Liver (tissue), 9 donors: Measurements from ENCODE around the gene CLC. TPM values are rescaled to one million over a fixed set of nuclear protein-coding genes. Genes with fewer than 3 reads are reported as not detected.

Experiments
- DNase-seq: peaks from one replicate; pipeline ENCODE4 v3.0.0-alpha.2; 2017; ENCODE audit warnings: low spot score
- H3K27ac ChIP-seq, 2 donors: one replicate each; pipeline ENCODE4 v1.7.0; 2013; ENCODE audit warnings: inconsistent platforms in 2 of 2, low read length in 2 of 2, control low read depth in 1 of 2, low read depth in 1 of 2, mild to moderate bottlenecking in 1 of 2
- H3K27me3 ChIP-seq, 4 donors: one replicate each; pipeline versions ENCODE4 v1.6.1 to v1.7.0; 2013; ENCODE audit warnings: low read length in 3 of 4, inconsistent platforms in 1 of 4, mild to moderate bottlenecking in 1 of 4, moderate library complexity in 1 of 4; ENCODE audit not compliant: control insufficient read depth in 4 of 4, insufficient read depth in 4 of 4
- H3K36me3 ChIP-seq, 4 donors: one replicate each; pipeline versions ENCODE4 v1.6.1 to v1.7.0; 2013; ENCODE audit warnings: low read length in 3 of 4, mild to moderate bottlenecking in 3 of 4, low read depth in 1 of 4, moderate library complexity in 1 of 4; ENCODE audit not compliant: control insufficient read depth in 4 of 4, insufficient read depth in 3 of 4
- H3K4me1 ChIP-seq, 4 donors: one replicate each; pipeline versions ENCODE4 v1.6.1 to v1.7.0; 2013; ENCODE audit warnings: low read length in 3 of 4, mild to moderate bottlenecking in 3 of 4, moderate library complexity in 1 of 4; ENCODE audit not compliant: control insufficient read depth in 4 of 4, insufficient read depth in 4 of 4
- H3K4me3 ChIP-seq, 3 donors: one replicate each; pipeline versions ENCODE4 v1.6.1 to v1.7.0; 2013; ENCODE audit warnings: low read length in 3 of 3, control low read depth in 1 of 3, low read depth in 1 of 3, mild to moderate bottlenecking in 1 of 3
- H3K9ac ChIP-seq, 2 donors: one replicate each; pipeline ENCODE4 v1.7.0; 2013; ENCODE audit warnings: low read length in 2 of 2, mild to moderate bottlenecking in 2 of 2, moderate library complexity in 2 of 2, control low read depth in 1 of 2, low read depth in 1 of 2
- H3K9me3 ChIP-seq, 4 donors: one replicate each; pipeline versions ENCODE4 v1.6.1 to v1.7.0; 2013; ENCODE audit warnings: low read length in 3 of 4; ENCODE audit not compliant: control insufficient read depth in 4 of 4
- CTCF ChIP-seq: fragments of 150-350 bp; IDR thresholded peaks from 2 replicates; pipeline ENCODE4 v1.5.1; 2017; ENCODE audit warnings: improper control_type of control experiment, low read depth, low read length; ENCODE audit not compliant: missing input control
- EGR1 ChIP-seq, 2 donors: IDR thresholded peaks; 2 replicates each; pipeline ENCODE4 v1.6.1; 2016 to 2018; ENCODE audit warnings: antibody characterized with exemption in 2 of 2, low read depth in 2 of 2
- FOXA2 ChIP-seq: IDR thresholded peaks from 2 replicates; pipeline ENCODE4 v1.6.1; 2016; ENCODE audit warnings: antibody characterized with exemption
- GABPA ChIP-seq, 2 donors: IDR thresholded peaks in 1 of 2; conservative IDR thresholded peaks in 1 of 2; 2 replicates each; pipeline ENCODE4 v1.6.1; 2016; ENCODE audit warnings: antibody characterized with exemption in 2 of 2, mild to moderate bottlenecking in 1 of 2, moderate library complexity in 1 of 2
- HNF4A ChIP-seq, 2 donors: conservative IDR thresholded peaks; 2 replicates each; pipeline ENCODE4 v1.6.1; 2016; ENCODE audit warnings: antibody characterized with exemption in 2 of 2, mild to moderate bottlenecking in 2 of 2
- HNF4G ChIP-seq: IDR thresholded peaks from 2 replicates; pipeline ENCODE4 v1.6.1; 2016; ENCODE audit warnings: antibody characterized with exemption
- JUND ChIP-seq, 2 donors: IDR thresholded peaks; 2 replicates each; pipeline ENCODE4 v1.6.1; 2016; ENCODE audit warnings: antibody characterized with exemption in 2 of 2
- NR2F2 ChIP-seq: IDR thresholded peaks from 2 replicates; pipeline ENCODE4 v1.6.1; 2016; ENCODE audit warnings: antibody characterized with exemption
- RAD21 ChIP-seq, 2 donors: IDR thresholded peaks; 2 replicates each; pipeline ENCODE4 v1.6.1; 2016; ENCODE audit warnings: antibody characterized with exemption in 2 of 2, mild to moderate bottlenecking in 2 of 2
- RXRA ChIP-seq, 2 donors: IDR thresholded peaks; 2 replicates each; pipeline ENCODE4 v1.6.1; 2017 to 2018; ENCODE audit warnings: antibody characterized with exemption in 2 of 2, mild to moderate bottlenecking in 1 of 2
- SP1 ChIP-seq: IDR thresholded peaks from 2 replicates; pipeline ENCODE4 v1.6.1; 2018; ENCODE audit warnings: antibody characterized with exemption, mild to moderate bottlenecking
- TAF1 ChIP-seq: conservative IDR thresholded peaks from 2 replicates; pipeline ENCODE4 v1.6.1; 2016; ENCODE audit warnings: antibody characterized with exemption, mild to moderate bottlenecking
- YY1 ChIP-seq: IDR thresholded peaks from 2 replicates; pipeline ENCODE4 v1.6.1; 2016; ENCODE audit warnings: antibody characterized with exemption, mild to moderate bottlenecking
- WGBS: extraction: QIAGEN DNeasy Blood & Tissue Kit; methylation state at CpG from one replicate; pipeline ENCODE4 v1.1.7; 2013; 5-methylcytosine and 5-hydroxymethylcytosine counted together
- polyA plus RNA-seq, 2 donors: library from polyadenylated mRNA; stranded (reverse) in 1 of 2; unstranded in 1 of 2; fragments of 200-250 nt in 1 of 2; fragments of >200 nt in 1 of 2; fragmentation: Nextera tagmentation in 1 of 2; extraction: Ambion mirVana in 1 of 2; gene quantifications; one replicate each; pipeline versions ENCODE4 v1.2.1 to v1.2.3, GENCODE V29; 2013 to 2015
- total RNA-seq, 2 donors: library from RNA; depleted of rRNA; stranded (reverse); fragments of >200 nt; gene quantifications; one replicate each; pipeline ENCODE4 v1.2.3, GENCODE V29; 2014
- TF ChIP-seq, protein P1 (sequence below): IDR thresholded peaks from 2 replicates; pipeline ENCODE4 v1.6.1; 2016; ENCODE audit warnings: antibody characterized with exemption, mild to moderate bottlenecking
- TF ChIP-seq, protein P2 (sequence below): IDR thresholded peaks from 2 replicates; pipeline ENCODE4 v1.6.1; 2016; ENCODE audit warnings: antibody characterized with exemption
- TF ChIP-seq, protein P3 (sequence below): IDR thresholded peaks from 2 replicates; pipeline ENCODE4 v1.6.1; 2016; ENCODE audit warnings: antibody characterized with exemption
- donor health status: healthy.
- donor health status: healthy.
- donor health status: healthy.
- donor health status: healthy.
- donor health status: healthy.

Gene CLC
- total and polyA plus RNA-seq, 4 donors = 0.60 to 13.6 TPM; not detected in 2

DNA sequence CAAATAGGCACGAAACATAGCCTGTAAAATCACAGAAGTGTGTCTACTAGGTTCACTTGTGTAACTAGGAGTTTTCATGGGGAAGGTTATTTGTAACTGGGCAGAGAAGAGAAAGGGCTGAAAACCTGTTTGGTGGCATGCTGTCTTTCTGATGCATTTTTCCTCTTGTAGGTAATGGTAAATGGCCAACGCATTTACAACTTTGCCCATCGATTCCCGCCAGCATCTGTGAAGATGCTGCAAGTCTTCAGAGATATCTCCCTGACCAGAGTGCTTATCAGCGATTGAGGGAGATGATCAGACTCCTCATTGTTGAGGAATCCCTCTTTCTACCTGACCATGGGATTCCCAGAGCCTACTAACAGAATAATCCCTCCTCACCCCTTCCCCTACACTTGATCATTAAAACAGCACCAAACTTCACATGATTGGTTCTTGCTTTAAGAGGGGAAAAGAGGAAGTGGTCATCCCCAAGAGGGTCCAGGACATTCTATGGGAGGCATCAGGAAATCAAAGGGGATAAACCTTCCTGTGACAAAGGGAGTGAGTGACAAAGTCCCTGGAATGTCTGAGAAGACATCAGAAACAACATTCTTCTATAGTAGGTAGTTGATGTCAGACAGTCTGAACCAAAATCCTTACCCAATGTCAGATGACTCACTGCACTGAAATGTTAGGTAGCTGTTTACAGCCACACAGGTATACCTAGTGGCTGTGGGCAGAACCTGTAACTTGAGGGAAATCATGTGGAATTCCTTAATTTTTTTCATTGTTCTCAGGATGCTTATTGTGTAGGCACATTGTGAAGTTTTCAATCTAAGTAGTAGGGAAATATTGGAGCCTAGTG is 28.6 kb downstream of the CLC start (continued):
- TF ChIP-seq, protein P1, sequence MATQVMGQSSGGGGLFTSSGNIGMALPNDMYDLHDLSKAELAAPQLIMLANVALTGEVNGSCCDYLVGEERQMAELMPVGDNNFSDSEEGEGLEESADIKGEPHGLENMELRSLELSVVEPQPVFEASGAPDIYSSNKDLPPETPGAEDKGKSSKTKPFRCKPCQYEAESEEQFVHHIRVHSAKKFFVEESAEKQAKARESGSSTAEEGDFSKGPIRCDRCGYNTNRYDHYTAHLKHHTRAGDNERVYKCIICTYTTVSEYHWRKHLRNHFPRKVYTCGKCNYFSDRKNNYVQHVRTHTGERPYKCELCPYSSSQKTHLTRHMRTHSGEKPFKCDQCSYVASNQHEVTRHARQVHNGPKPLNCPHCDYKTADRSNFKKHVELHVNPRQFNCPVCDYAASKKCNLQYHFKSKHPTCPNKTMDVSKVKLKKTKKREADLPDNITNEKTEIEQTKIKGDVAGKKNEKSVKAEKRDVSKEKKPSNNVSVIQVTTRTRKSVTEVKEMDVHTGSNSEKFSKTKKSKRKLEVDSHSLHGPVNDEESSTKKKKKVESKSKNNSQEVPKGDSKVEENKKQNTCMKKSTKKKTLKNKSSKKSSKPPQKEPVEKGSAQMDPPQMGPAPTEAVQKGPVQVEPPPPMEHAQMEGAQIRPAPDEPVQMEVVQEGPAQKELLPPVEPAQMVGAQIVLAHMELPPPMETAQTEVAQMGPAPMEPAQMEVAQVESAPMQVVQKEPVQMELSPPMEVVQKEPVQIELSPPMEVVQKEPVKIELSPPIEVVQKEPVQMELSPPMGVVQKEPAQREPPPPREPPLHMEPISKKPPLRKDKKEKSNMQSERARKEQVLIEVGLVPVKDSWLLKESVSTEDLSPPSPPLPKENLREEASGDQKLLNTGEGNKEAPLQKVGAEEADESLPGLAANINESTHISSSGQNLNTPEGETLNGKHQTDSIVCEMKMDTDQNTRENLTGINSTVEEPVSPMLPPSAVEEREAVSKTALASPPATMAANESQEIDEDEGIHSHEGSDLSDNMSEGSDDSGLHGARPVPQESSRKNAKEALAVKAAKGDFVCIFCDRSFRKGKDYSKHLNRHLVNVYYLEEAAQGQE = no peak
- TF ChIP-seq JUND (IDR thresholded peaks at IDR 0.05) = no peak
- TF ChIP-seq HNF4G = no peak
- no peak for TF ChIP-seq NR2F2
- TF ChIP-seq SP1 = no peak
- TF ChIP-seq, protein P2, sequence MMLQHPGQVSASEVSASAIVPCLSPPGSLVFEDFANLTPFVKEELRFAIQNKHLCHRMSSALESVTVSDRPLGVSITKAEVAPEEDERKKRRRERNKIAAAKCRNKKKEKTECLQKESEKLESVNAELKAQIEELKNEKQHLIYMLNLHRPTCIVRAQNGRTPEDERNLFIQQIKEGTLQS = no peak
- no peak for TF ChIP-seq TAF1
- no peak for TF ChIP-seq GABPA (IDR thresholded peaks at IDR 0.05 in 1 of 2, conservative IDR thresholded peaks at IDR 0.05 in 1 of 2)
- TF ChIP-seq RAD21 (IDR thresholded peaks at IDR 0.05) = no peak
- TF ChIP-seq RXRA (IDR thresholded peaks at IDR 0.05) = no peak
- TF ChIP-seq, protein P3, sequence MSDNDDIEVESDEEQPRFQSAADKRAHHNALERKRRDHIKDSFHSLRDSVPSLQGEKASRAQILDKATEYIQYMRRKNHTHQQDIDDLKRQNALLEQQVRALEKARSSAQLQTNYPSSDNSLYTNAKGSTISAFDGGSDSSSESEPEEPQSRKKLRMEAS = no peak
- no peak for TF ChIP-seq HNF4A (conservative IDR thresholded peaks at IDR 0.05)

DNA sequence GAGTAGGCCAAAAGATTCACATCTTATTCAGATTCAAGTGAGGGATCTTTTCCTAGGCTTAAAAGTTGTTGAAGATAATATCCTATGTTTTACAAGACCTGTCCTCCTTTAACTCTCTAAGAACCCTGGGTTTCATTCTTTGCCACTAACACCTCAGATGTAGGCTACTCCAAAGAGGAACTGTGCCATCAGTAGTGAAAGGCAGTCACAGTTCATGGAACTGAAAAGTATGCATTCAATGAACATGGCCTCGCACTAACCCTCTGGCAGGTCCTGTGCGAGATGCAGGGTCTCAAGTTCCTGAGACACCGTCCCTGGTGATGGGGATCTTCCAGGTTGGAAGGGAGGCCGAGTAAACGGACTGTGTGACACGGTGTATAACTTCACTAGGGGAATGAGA is 29.2 kb downstream of the CLC start:
- Histone ChIP-seq H3K27ac (no peak overlapping the region), H3K4me1 (no peaks in the 10 kb centered on the region), H3K9ac (no peak overlapping the region), H3K36me3 (no peaks in the 10 kb centered on the region), H3K4me3 (no peak overlapping the region), H3K9me3 (peaks cover 0 to 2% (median 0%) of the 10 kb centered on the region in 4 donors), H3K27me3 (peaks cover 0 to 2% (median 0%) of the 10 kb centered on the region in 4 donors)
- no peak for DNase-seq
- TF ChIP-seq, protein P3 = no peak
- TF ChIP-seq HNF4G (no peak), EGR1 (IDR thresholded peaks at IDR 0.05; ENCODE audit: low read depth in 2 of 2) (no peak), GABPA (IDR thresholded peaks at IDR 0.05 in 1 of 2, conservative IDR thresholded peaks at IDR 0.05 in 1 of 2) (no peak), CTCF (no peak), YY1 (no peak), SP1 (no peak), FOXA2 (no peak), RAD21 (IDR thresholded peaks at IDR 0.05) (no peak)
- TF ChIP-seq, protein P1 = no peak
- TF ChIP-seq, protein P2 = no peak
- WGBS = 71% methylated on average over 6 of the region's 6 CpGs
